IMR-90 (cell line): ENCODE data around the gene CDC42BPA. TPM values are rescaled to one million over a fixed set of nuclear protein-coding genes. Genes with fewer than 3 reads are reported as not detected.

Source experiments
- ATAC-seq: fragments of 200-7000 bp; cut with Tn5 transposase; 2 replicates; pipeline ENCODE4 v1.9.1; 2020; ENCODE audit warnings: low read depth, mild to moderate bottlenecking, moderate library complexity
- BruUV-seq: library from RNA; stranded (reverse); fragments of 400-500 nt; replicated peaks from 2 replicates; lab custom pipeline; 2021; lab: Mats Ljungman, UMichigan
- CTCF ChIA-PET: fragments of 300-600 bp; formaldehyde crosslinking; extraction: SDS; loops from one replicate; lab custom pipeline; 2021; ENCODE audit warnings: antibody characterized with exemption; lab: Yijun Ruan, JAX
- POLR2A ChIA-PET: fragments of 300-600 bp; sonication (Branson Sonifier 250); formaldehyde crosslinking; loops from one replicate; lab custom pipeline; 2022; ENCODE audit warnings: antibody characterized with exemption; ENCODE audit not compliant: unreplicated experiment; lab: Charles Lee
- DNase-seq: peaks from one replicate; pipeline ENCODE4 v3.0.0; 2013
- H2AFZ ChIP-seq: replicated peaks from 2 replicates; pipeline ENCODE3; 2013; ENCODE audit warnings: low read length, mild to moderate bottlenecking; ENCODE audit not compliant: poor library complexity
- H2AK5ac ChIP-seq: 2 replicates; pipeline ENCODE4 v1.6.1; 2013; ENCODE audit warnings: low read depth, low read length, inconsistent platforms
- H2AK9ac ChIP-seq: replicated peaks from 2 replicates; pipeline ENCODE3; 2013; ENCODE audit warnings: mild to moderate bottlenecking, low read depth, low read length, moderate library complexity; ENCODE audit not compliant: poor library complexity
- H2BK120ac ChIP-seq: 2 replicates; pipeline ENCODE4 v1.6.1; 2013; ENCODE audit warnings: low read depth, low read length, inconsistent platforms
- H2BK15ac ChIP-seq: 3 replicates; pipeline ENCODE4 v1.6.1; 2013; ENCODE audit warnings: low read depth, low read length, inconsistent platforms
- H2BK20ac ChIP-seq: 2 replicates; pipeline ENCODE4 v1.6.1; 2013; ENCODE audit warnings: low read depth, mild to moderate bottlenecking, inconsistent platforms, low read length, moderate library complexity
- H2BK5ac ChIP-seq: 2 replicates; pipeline ENCODE4 v1.6.1; 2013; ENCODE audit warnings: mild to moderate bottlenecking, low read depth, low read length, inconsistent platforms; ENCODE audit not compliant: poor library complexity, severe bottlenecking
- H3K14ac ChIP-seq: replicated peaks from 2 replicates; pipeline ENCODE4 v1.6.1; 2013; ENCODE audit warnings: low read depth, low read length, inconsistent platforms
- H3K18ac ChIP-seq: 2 replicates; pipeline ENCODE4 v1.6.1; 2013; ENCODE audit warnings: low read depth, low read length, control low read depth
- H3K23ac ChIP-seq: 2 replicates; pipeline ENCODE4 v1.6.1; 2013; ENCODE audit warnings: low read depth, low read length, inconsistent platforms
- H3K27ac ChIP-seq: 2 replicates; pipeline ENCODE4 v1.5.1; 2013; ENCODE audit warnings: mild to moderate bottlenecking, control low read depth, low read length; ENCODE audit not compliant: insufficient read depth
- H3K27me3 ChIP-seq: 2 replicates; pipeline ENCODE4 v1.6.1; 2013; ENCODE audit warnings: low read length; ENCODE audit not compliant: control insufficient read depth, insufficient read depth
- H3K36me3 ChIP-seq: 2 replicates; pipeline ENCODE4 v1.6.1; 2013; ENCODE audit warnings: low read length, mixed read lengths; ENCODE audit not compliant: control insufficient read depth, insufficient read depth
- H3K4ac ChIP-seq: 2 replicates; pipeline ENCODE4 v1.6.1; 2013; ENCODE audit warnings: low read depth, low read length, inconsistent platforms
- H3K4me1 ChIP-seq: 2 replicates; pipeline ENCODE4 v1.6.1; 2013; ENCODE audit warnings: low read length, mixed read lengths; ENCODE audit not compliant: control insufficient read depth, insufficient read depth
- H3K4me2 ChIP-seq: 2 replicates; pipeline ENCODE4 v1.6.1; 2013; ENCODE audit warnings: low read depth, mild to moderate bottlenecking, control low read depth, low read length, moderate library complexity
- H3K4me3 ChIP-seq: 2 replicates; pipeline ENCODE4 v1.5.1; 2013; ENCODE audit warnings: low read depth, mild to moderate bottlenecking, control low read depth, low read length, moderate library complexity; ENCODE audit not compliant: insufficient read depth
- H3K56ac ChIP-seq: 2 replicates; pipeline ENCODE4 v1.6.1; 2013; ENCODE audit warnings: low read length, inconsistent platforms; ENCODE audit not compliant: insufficient read depth; ENCODE audit errors: extremely low read depth
- H3K79me1 ChIP-seq, 2 experiments: 2 replicates each; pipeline ENCODE4 v1.6.1; 2013; ENCODE audit warnings: low read length in 2 of 2, inconsistent platforms in 1 of 2, low read depth in 1 of 2
- H3K9ac ChIP-seq: 2 replicates; pipeline ENCODE4 v1.6.1; 2013; ENCODE audit warnings: low read depth, low read length, control low read depth
- H3K9me1 ChIP-seq: 2 replicates; pipeline ENCODE4 v1.6.1; 2013; ENCODE audit warnings: low read length, inconsistent platforms; ENCODE audit not compliant: insufficient read depth
- H3K9me3 ChIP-seq: 2 replicates; pipeline ENCODE4 v1.6.1; 2013; ENCODE audit warnings: low read length; ENCODE audit not compliant: control insufficient read depth, insufficient read depth
- H4K20me1 ChIP-seq: 2 replicates; pipeline ENCODE4 v1.6.1; 2013; ENCODE audit warnings: low read length, inconsistent platforms; ENCODE audit not compliant: insufficient read depth
- H4K5ac ChIP-seq: 2 replicates; pipeline ENCODE4 v1.6.1; 2013; ENCODE audit warnings: mild to moderate bottlenecking, low read depth, low read length, control low read depth
- H4K8ac ChIP-seq, 2 experiments: 2 replicates each; pipeline ENCODE4 v1.6.1; 2013; ENCODE audit warnings: low read depth in 2 of 2, low read length in 2 of 2, control low read depth in 1 of 2, inconsistent platforms in 1 of 2
- H4K91ac ChIP-seq: 2 replicates; pipeline ENCODE4 v1.6.1; 2013; ENCODE audit warnings: low read depth, low read length, inconsistent platforms; ENCODE audit not compliant: insufficient read depth
- BHLHE40 ChIP-seq: fragments of 150-350 bp; IDR thresholded peaks from 2 replicates; pipeline ENCODE4 v1.6.1; 2016; ENCODE audit warnings: mild to moderate bottlenecking, low read depth, low read length
- CEBPB ChIP-seq: IDR thresholded peaks from 2 replicates; pipeline ENCODE4 v1.6.1; 2012; ENCODE audit warnings: low read depth, low read length, improper control_type of control experiment
- CHD1 ChIP-seq: IDR thresholded peaks from 2 replicates; pipeline ENCODE4 v1.6.1; 2012; ENCODE audit warnings: low read depth, low read length, improper control_type of control experiment
- FOS ChIP-seq: fragments of 150-350 bp; IDR thresholded peaks from 2 replicates; pipeline ENCODE4 v1.6.1; 2016; ENCODE audit warnings: low read depth, low read length
- MAZ ChIP-seq: IDR thresholded peaks from 2 replicates; pipeline ENCODE4 v1.6.1; 2012; ENCODE audit warnings: low read depth, mild to moderate bottlenecking, low read length, improper control_type of control experiment, moderate library complexity, borderline replicate concordance
- MXI1 ChIP-seq: IDR thresholded peaks from 2 replicates; pipeline ENCODE4 v1.6.1; 2012; ENCODE audit warnings: low read depth, mild to moderate bottlenecking, low read length, moderate library complexity, borderline replicate concordance
- POLR2A ChIP-seq: IDR thresholded peaks from 2 replicates; pipeline ENCODE4 v1.6.1; 2012; ENCODE audit warnings: mild to moderate bottlenecking, low read depth, low read length
- RAD21 ChIP-seq: IDR thresholded peaks from 2 replicates; pipeline ENCODE4 v1.6.1; 2012; ENCODE audit warnings: low read length, improper control_type of control experiment
- RCOR1 ChIP-seq: IDR thresholded peaks from 2 replicates; pipeline ENCODE4 v1.6.1; 2012; ENCODE audit warnings: mild to moderate bottlenecking, low read length, improper control_type of control experiment; ENCODE audit not compliant: insufficient replicate concordance
- RFX5 ChIP-seq: IDR thresholded peaks from 2 replicates; pipeline ENCODE4 v1.8.0; 2012; ENCODE audit warnings: low read depth, mild to moderate bottlenecking, low read length, moderate library complexity
- SMC3 ChIP-seq: fragments of 150-350 bp; IDR thresholded peaks from 2 replicates; pipeline ENCODE4 v1.6.1; 2016; ENCODE audit warnings: low read depth, mild to moderate bottlenecking, antibody characterized with exemption, low read length, moderate library complexity
- WGBS, 2 experiments: methylation state at CpG; one replicate each; pipeline versions ENCODE4 v1.1.5 to v1.1.7; 2013; ENCODE audit warnings: missing lambda C conversion rate in 2 of 2; ENCODE audit not compliant: insufficient read length in 1 of 2; ENCODE audit errors: extremely low coverage in 2 of 2; 5-methylcytosine and 5-hydroxymethylcytosine counted together
- dilution Hi-C: fragments of 300-500 bp; cut with HindIII; formaldehyde crosslinking; loops from one replicate; pipeline ENCODE4 v1.14.3; 2018; ENCODE audit warnings: low sequenced_read_pairs; ENCODE audit not compliant: unreplicated experiment
- in situ Hi-C: fragments of 300-500 bp; cut with MboI; formaldehyde crosslinking; loops from 3 replicates; pipeline ENCODE4 v1.14.3; 2019; ENCODE audit warnings: low sequenced_read_pairs, inconsistent platforms, mixed read lengths
- intact Hi-C: fragments of 100-400 bp; cut with micrococcal nuclease; formaldehyde crosslinking; loops from 2 replicates; pipeline ENCODE4 v1.10.0; 2022
- polyA plus RNA-seq, 3 experiments: library from polyadenylated mRNA; depleted of rRNA; stranded (reverse); fragments of >200 nt; gene quantifications; 2 replicates each; pipeline ENCODE4 v1.2.3, GENCODE V29; 2012; ENCODE audit warnings: low replicate concordance in 1 of 3
- total RNA-seq: library from RNA; depleted of rRNA; stranded (reverse); fragments of >200 nt; gene quantifications from 2 replicates; pipeline ENCODE4 v1.2.3, GENCODE V29; 2012
- TF ChIP-seq, protein P1 (sequence below): fragments of 150-350 bp; IDR thresholded peaks from 2 replicates; pipeline ENCODE4 v1.6.1; 2016; ENCODE audit warnings: low read depth, mild to moderate bottlenecking, low read length, moderate library complexity, borderline replicate concordance
- TF ChIP-seq, protein P2 (sequence below): conservative IDR thresholded peaks from 2 replicates; pipeline ENCODE4 v1.5.1; 2012; ENCODE audit warnings: mild to moderate bottlenecking, low read depth, low read length, improper control_type of control experiment
- TF ChIP-seq, protein P3 (sequence below): fragments of 150-350 bp; IDR thresholded peaks from 2 replicates; pipeline ENCODE4 v1.6.1; 2017; ENCODE audit warnings: mild to moderate bottlenecking, antibody characterized with exemption, low read length, low read depth

CDC42BPA gene
- total and polyA plus RNA-seq, 2 of the 4 experiments (the other 2 are of a cell fraction) = 9.4 to 27.8 TPM

DNA sequence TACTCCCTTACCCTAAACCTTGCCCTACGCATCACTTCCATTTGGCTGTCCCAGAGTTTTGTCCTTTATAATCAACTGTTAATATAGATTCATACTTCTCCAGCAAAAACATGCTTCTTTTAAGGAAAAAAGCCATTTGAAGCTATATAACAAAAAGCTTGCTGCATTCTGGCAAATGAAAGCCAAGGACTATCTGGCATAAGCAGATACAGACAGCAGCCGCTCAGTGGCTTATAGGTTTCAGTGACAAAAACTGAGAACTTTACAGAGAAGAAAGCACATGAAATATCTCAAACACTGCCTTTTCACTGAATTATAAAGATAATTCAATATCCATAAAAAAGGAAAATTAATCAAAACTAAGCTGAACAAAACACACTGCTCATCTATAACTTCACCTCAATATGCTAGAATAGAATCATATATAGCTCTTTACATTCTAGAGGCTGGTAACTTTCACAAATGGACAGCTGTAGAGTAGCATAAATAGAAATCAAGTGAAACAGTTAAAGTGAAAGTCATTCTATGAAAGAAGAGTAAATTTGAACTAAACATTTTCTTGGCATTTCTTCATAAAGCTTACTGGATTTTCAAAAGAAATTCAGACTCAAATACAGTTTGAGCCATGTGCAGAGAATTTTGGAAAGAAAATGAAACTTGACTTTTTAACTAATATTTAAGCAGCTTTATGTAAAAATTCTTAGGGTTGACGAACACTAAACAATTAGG lies 19.6 kb downstream of the CDC42BPA start:
- H4K91ac ChIP-seq = no peak overlapping the region
- peak overlapping the region; percentile 66; the same call in 1 of the 2 replicates for H3K27ac ChIP-seq
- no peak overlapping the region; the same call in 1 of the 2 replicates for H4K5ac ChIP-seq
- intact Hi-C loops (no loop called here), in situ Hi-C loops (no loop called here), dilution Hi-C loops (no loop called here)
- H2BK5ac ChIP-seq = peak overlapping the region; percentile 71
- peak overlapping the region; percentile 25; the same call in 1 of the 3 replicates for H2BK15ac ChIP-seq
- no peaks in the 10 kb centered on the region for H3K9me3 ChIP-seq
- no TSS peak for BruUV-seq
- peaks cover 17% of the 10 kb centered on the region; the same call in 1 of the 2 replicates for H4K20me1 ChIP-seq
- H3K14ac ChIP-seq = no peak overlapping the region
- no peak for DNase-seq
- CTCF ChIA-PET = interaction anchor here (0.6 to 0.7 kb wide), 3 partner anchors 15 to 660 kb away, joined by 3 read pairs; no protein-coding TSS in a partner anchor
- H4K8ac ChIP-seq = no peak overlapping the region
- peak; percentile 49 for ATAC-seq
- peak overlapping the region; percentile 4; the same call in 1 of the 2 replicates for H3K4me3 ChIP-seq
- H2AFZ ChIP-seq = no peak overlapping the region
- H3K4me2 ChIP-seq = peak overlapping the region; percentile 92
- H3K9me1 ChIP-seq = no peaks in the 10 kb centered on the region
- peak overlapping the region; percentile 54; the same call in 1 of the 2 replicates for H3K9ac ChIP-seq
- no peak overlapping the region for H2AK5ac ChIP-seq
- no peak overlapping the region; the same call in 1 of the 2 replicates for H2BK20ac ChIP-seq
- WGBS, 2 experiments = no CpG with 5 or more reads among the region's 3 CpGs
- no peak overlapping the region; the same call in 1 of the 2 replicates for H2BK120ac ChIP-seq
- H3K56ac ChIP-seq = no peak overlapping the region
- H3K18ac ChIP-seq = peak overlapping the region; percentile 29; the same call in 1 of the 2 replicates
- peaks cover 1% of the 10 kb centered on the region for H3K36me3 ChIP-seq
- H3K4ac ChIP-seq = 0 out of 2 replicates have a peak overlapping the region, but pooled peaks have one; percentile 40
- peak overlapping the region; percentile 10 for H3K23ac ChIP-seq
- H2AK9ac ChIP-seq = no peak overlapping the region
- no peaks in the 10 kb centered on the region for H3K27me3 ChIP-seq
- peaks cover 25 to 45% of the 10 kb centered on the region in 2 experiments for H3K79me1 ChIP-seq
- H3K4me1 ChIP-seq = peaks cover 3% of the 10 kb centered on the region
- POLR2A ChIA-PET = no interaction called here
- TF ChIP-seq, protein P1, sequence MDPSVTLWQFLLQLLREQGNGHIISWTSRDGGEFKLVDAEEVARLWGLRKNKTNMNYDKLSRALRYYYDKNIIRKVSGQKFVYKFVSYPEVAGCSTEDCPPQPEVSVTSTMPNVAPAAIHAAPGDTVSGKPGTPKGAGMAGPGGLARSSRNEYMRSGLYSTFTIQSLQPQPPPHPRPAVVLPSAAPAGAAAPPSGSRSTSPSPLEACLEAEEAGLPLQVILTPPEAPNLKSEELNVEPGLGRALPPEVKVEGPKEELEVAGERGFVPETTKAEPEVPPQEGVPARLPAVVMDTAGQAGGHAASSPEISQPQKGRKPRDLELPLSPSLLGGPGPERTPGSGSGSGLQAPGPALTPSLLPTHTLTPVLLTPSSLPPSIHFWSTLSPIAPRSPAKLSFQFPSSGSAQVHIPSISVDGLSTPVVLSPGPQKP = no peak
- TF ChIP-seq RCOR1 = no peak
- no peak for TF ChIP-seq RAD21
- TF ChIP-seq CHD1 = no peak
- TF ChIP-seq, protein P2, sequence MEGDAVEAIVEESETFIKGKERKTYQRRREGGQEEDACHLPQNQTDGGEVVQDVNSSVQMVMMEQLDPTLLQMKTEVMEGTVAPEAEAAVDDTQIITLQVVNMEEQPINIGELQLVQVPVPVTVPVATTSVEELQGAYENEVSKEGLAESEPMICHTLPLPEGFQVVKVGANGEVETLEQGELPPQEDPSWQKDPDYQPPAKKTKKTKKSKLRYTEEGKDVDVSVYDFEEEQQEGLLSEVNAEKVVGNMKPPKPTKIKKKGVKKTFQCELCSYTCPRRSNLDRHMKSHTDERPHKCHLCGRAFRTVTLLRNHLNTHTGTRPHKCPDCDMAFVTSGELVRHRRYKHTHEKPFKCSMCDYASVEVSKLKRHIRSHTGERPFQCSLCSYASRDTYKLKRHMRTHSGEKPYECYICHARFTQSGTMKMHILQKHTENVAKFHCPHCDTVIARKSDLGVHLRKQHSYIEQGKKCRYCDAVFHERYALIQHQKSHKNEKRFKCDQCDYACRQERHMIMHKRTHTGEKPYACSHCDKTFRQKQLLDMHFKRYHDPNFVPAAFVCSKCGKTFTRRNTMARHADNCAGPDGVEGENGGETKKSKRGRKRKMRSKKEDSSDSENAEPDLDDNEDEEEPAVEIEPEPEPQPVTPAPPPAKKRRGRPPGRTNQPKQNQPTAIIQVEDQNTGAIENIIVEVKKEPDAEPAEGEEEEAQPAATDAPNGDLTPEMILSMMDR = no peak
- TF ChIP-seq FOS = no peak
- TF ChIP-seq RFX5 = no peak
- TF ChIP-seq, protein P3, sequence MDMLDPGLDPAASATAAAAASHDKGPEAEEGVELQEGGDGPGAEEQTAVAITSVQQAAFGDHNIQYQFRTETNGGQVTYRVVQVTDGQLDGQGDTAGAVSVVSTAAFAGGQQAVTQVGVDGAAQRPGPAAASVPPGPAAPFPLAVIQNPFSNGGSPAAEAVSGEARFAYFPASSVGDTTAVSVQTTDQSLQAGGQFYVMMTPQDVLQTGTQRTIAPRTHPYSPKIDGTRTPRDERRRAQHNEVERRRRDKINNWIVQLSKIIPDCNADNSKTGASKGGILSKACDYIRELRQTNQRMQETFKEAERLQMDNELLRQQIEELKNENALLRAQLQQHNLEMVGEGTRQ = no peak
- TF ChIP-seq BHLHE40 = no peak
- no peak for TF ChIP-seq CEBPB
- no peak for TF ChIP-seq MAZ
- no peak for TF ChIP-seq MXI1
- no peak for TF ChIP-seq SMC3
- TF ChIP-seq POLR2A = no peak
